BLaER1 (cell line): ENCODE results near the gene ATP13A2.
A peak's percentile ranks its signal among the peaks of the same experiment; 100 is the strongest.
"Not testable (repeated sequence)": the region's sequence is repeated elsewhere in the genome, so short reads cannot be mapped to it uniquely, and the experiment has no call there.

Experiments
- H3K27ac ChIP-seq: shearing (Covaris generic); formaldehyde crosslinking; 2 replicates; pipeline ENCODE4 v1.8.1; 2022
- H3K27me3 ChIP-seq: shearing (Covaris generic); formaldehyde crosslinking; 2 replicates; pipeline ENCODE4 v1.8.1; 2022
- H3K36me3 ChIP-seq: shearing (Covaris generic); formaldehyde crosslinking; 2 replicates; pipeline ENCODE4 v1.8.1; 2022
- H3K4me1 ChIP-seq: shearing (Covaris generic); formaldehyde crosslinking; 2 replicates; pipeline ENCODE4 v1.8.1; 2022
- H3K4me2 ChIP-seq: shearing (Covaris generic); formaldehyde crosslinking; 2 replicates; pipeline ENCODE4 v1.8.1; 2022
- H3K4me3 ChIP-seq: shearing (Covaris generic); formaldehyde crosslinking; 2 replicates; pipeline ENCODE4 v1.8.1; 2022
- H3K9ac ChIP-seq: shearing (Covaris generic); formaldehyde crosslinking; 2 replicates; pipeline ENCODE4 v1.8.1; 2022
- H3K9me3 ChIP-seq: shearing (Covaris generic); formaldehyde crosslinking; 2 replicates; pipeline ENCODE4 v1.8.1; 2022
- H4K20me1 ChIP-seq: shearing (Covaris generic); formaldehyde crosslinking; 2 replicates; pipeline ENCODE4 v1.8.1; 2022
- Cebpa-rat ChIP-seq: shearing (Covaris generic); IDR thresholded peaks from 2 replicates; pipeline ENCODE4 v1.8.1; 2022

ATP13A2 gene

GRCh38 chr1:16957731-16958130 lies 54.0 kb downstream of the ATP13A2 start:
- H3K27me3 ChIP-seq: no peaks in the 10 kb centered on the region
- peaks cover 48% of the 10 kb centered on the region for H3K4me1 ChIP-seq
- no peak overlapping the region for H3K27ac ChIP-seq
- H3K9ac ChIP-seq: no peak overlapping the region
- H3K9me3 ChIP-seq: no peaks in the 10 kb centered on the region
- H3K4me3 ChIP-seq: no peak overlapping the region
- H4K20me1 ChIP-seq: no peaks in the 10 kb centered on the region
- no peak for TF ChIP-seq Cebpa-rat
- H3K36me3 ChIP-seq: no peaks in the 10 kb centered on the region; the same call in 1 of the 2 replicates
- no peak overlapping the region for H3K4me2 ChIP-seq

- Histone ChIP-seq H3K36me3 (no peaks in the 10 kb centered on the region; the same call in 1 of the 2 replicates), H4K20me1 (no peaks in the 10 kb centered on the region), H3K9me3 (no peaks in the 10 kb centered on the region), H3K27ac (no peak overlapping the region), H3K4me3 (no peak overlapping the region), H3K4me2 (no peak overlapping the region), H3K27me3 (no peaks in the 10 kb centered on the region), H3K4me1 (peaks cover 45% of the 10 kb centered on the region), H3K9ac (no peak overlapping the region)
- TF ChIP-seq Cebpa-rat: no peak
Measured at GRCh38 chr1:16956775-16957174, 55.0 kb downstream of the ATP13A2 start.

- H4K20me1 ChIP-seq: peaks cover 12% of the 10 kb centered on the region
- no peak overlapping the region for H3K4me3 ChIP-seq
- no peak overlapping the region for H3K9ac ChIP-seq
- peaks cover 29% of the 10 kb centered on the region for H3K4me1 ChIP-seq
- H3K27ac ChIP-seq: no peak overlapping the region
- no peak overlapping the region for H3K4me2 ChIP-seq
- TF ChIP-seq Cebpa-rat: no peak
- no peaks in the 10 kb centered on the region for H3K27me3 ChIP-seq
- H3K36me3 ChIP-seq: no peaks in the 10 kb centered on the region; the same call in 1 of the 2 replicates
- H3K9me3 ChIP-seq: no peaks in the 10 kb centered on the region
Measured at GRCh38 chr1:16955186-16955585, 56.5 kb downstream of the ATP13A2 start.

GRCh38 chr1:16954579-16954978 lies 57.1 kb downstream of the ATP13A2 start:
- Histone ChIP-seq H4K20me1 (peaks cover 18% of the 10 kb centered on the region), H3K4me2 (no peak overlapping the region), H3K27me3 (no peaks in the 10 kb centered on the region), H3K36me3 (no peaks in the 10 kb centered on the region; the same call in 1 of the 2 replicates), H3K27ac (no peak overlapping the region), H3K4me3 (no peak overlapping the region), H3K9me3 (no peaks in the 10 kb centered on the region), H3K9ac (no peak overlapping the region), H3K4me1 (peaks cover 23% of the 10 kb centered on the region)
- TF ChIP-seq Cebpa-rat: no peak

GRCh38 chr1:16952376-16952775 lies 59.4 kb downstream of the ATP13A2 start:
- not testable (repeated sequence) for H3K36me3 ChIP-seq, H3K9me3 ChIP-seq

GRCh38 chr1:16949026-16949425 lies 62.7 kb downstream of the ATP13A2 start:
- Histone ChIP-seq H4K20me1 (peaks cover 56% of the 10 kb centered on the region), H3K4me2 (peak overlapping the region; percentile 62), H3K4me1 (peaks cover 53% of the 10 kb centered on the region), H3K27ac (0 out of 2 replicates have a peak overlapping the region, but pooled peaks have one; percentile 29)
- H3K9ac ChIP-seq, H3K27me3 ChIP-seq, H3K4me3 ChIP-seq, H3K9me3 ChIP-seq, H3K36me3 ChIP-seq: not testable (repeated sequence)

More at GRCh38 chr1:16952376-16952775, 59.4 kb downstream of the ATP13A2 start:
- H3K9ac ChIP-seq, H3K4me2 ChIP-seq, H3K4me3 ChIP-seq, H3K27ac ChIP-seq, H3K27me3 ChIP-seq: not testable (repeated sequence)
- Histone ChIP-seq H4K20me1 (peaks cover 40% of the 10 kb centered on the region), H3K4me1 (peaks cover 24% of the 10 kb centered on the region)

GRCh38 chr1:16948282-16948891 lies 63.3 kb downstream of the ATP13A2 start:
- peaks cover 56% of the 10 kb centered on the region for H4K20me1 ChIP-seq
- 0 out of 2 replicates have a peak overlapping the region, but pooled peaks have one; percentile 29 for H3K27ac ChIP-seq
- not testable (repeated sequence) for H3K36me3 ChIP-seq, H3K9me3 ChIP-seq, H3K4me3 ChIP-seq, H3K27me3 ChIP-seq
- peak overlapping the region; percentile 62 for H3K4me2 ChIP-seq
- H3K4me1 ChIP-seq: peaks cover 60% of the 10 kb centered on the region
- 0 out of 2 replicates have a peak overlapping the region, but pooled peaks have one; percentile 28 for H3K9ac ChIP-seq

- TF ChIP-seq Cebpa-rat: no peak
- Histone ChIP-seq H3K9me3 (no peaks in the 10 kb centered on the region), H3K27ac (no peak overlapping the region), H3K4me3 (0 out of 2 replicates have a peak overlapping the region, but pooled peaks have one; percentile 20), H4K20me1 (peaks cover 56% of the 10 kb centered on the region), H3K9ac (peak overlapping the region; percentile 30; the same call in 1 of the 2 replicates), H3K4me1 (peaks cover 60% of the 10 kb centered on the region), H3K36me3 (no peaks in the 10 kb centered on the region), H3K27me3 (no peaks in the 10 kb centered on the region), H3K4me2 (peak overlapping the region; percentile 91)
Measured at GRCh38 chr1:16946646-16947045, 65.1 kb downstream of the ATP13A2 start.

GRCh38 chr1:16946185-16946584 lies 65.5 kb downstream of the ATP13A2 start:
- H3K4me2 ChIP-seq: peak overlapping the region; percentile 91
- peaks cover 52% of the 10 kb centered on the region for H4K20me1 ChIP-seq
- not testable (repeated sequence) for H3K27me3 ChIP-seq, H3K9me3 ChIP-seq, H3K36me3 ChIP-seq, H3K27ac ChIP-seq
- H3K4me1 ChIP-seq: peaks cover 60% of the 10 kb centered on the region
- H3K4me3 ChIP-seq: peak overlapping the region; percentile 20; the same call in 1 of the 2 replicates
- peak overlapping the region; percentile 30; the same call in 1 of the 2 replicates for H3K9ac ChIP-seq

- Histone ChIP-seq H3K4me1 (peaks cover 60% of the 10 kb centered on the region), H4K20me1 (peaks cover 46% of the 10 kb centered on the region), H3K9ac (0 out of 2 replicates have a peak overlapping the region, but pooled peaks have one; percentile 30), H3K4me3 (0 out of 2 replicates have a peak overlapping the region, but pooled peaks have one; percentile 20), H3K4me2 (peak overlapping the region; percentile 91)
- H3K27me3 ChIP-seq, H3K27ac ChIP-seq, H3K36me3 ChIP-seq, H3K9me3 ChIP-seq: not testable (repeated sequence)
Measured at GRCh38 chr1:16945512-16945911, 66.2 kb downstream of the ATP13A2 start.
